Neural cell (in vitro differentiated cells): ENCODE measurements around the gene PRUNE2.

Source experiments
- CTCF ChIP-seq: fragments of 450-650 bp; IDR thresholded peaks from 2 replicates; pipeline ENCODE4 v1.5.1; 2014; ENCODE audit warnings: antibody characterized with exemption, mild to moderate bottlenecking, moderate library complexity; ENCODE audit not compliant: poor library complexity, severe bottlenecking
- EP300 ChIP-seq: fragments of 450-650 bp; conservative IDR thresholded peaks from 2 replicates; pipeline ENCODE4 v1.6.1; 2014; ENCODE audit warnings: antibody characterized with exemption, mild to moderate bottlenecking, moderate library complexity; ENCODE audit not compliant: poor library complexity, severe bottlenecking
- EZH2 ChIP-seq: fragments of 200-600, 300-800 bp; shearing (Covaris generic), sonication (generic); IDR thresholded peaks from 2 replicates; pipeline ENCODE4 v1.6.1; 2014; ENCODE audit warnings: antibody characterized with exemption, low read length, borderline replicate concordance, mild to moderate bottlenecking; ENCODE audit not compliant: insufficient read depth, poor library complexity, severe bottlenecking
- MXI1 ChIP-seq: fragments of 450-650 bp; conservative IDR thresholded peaks from 2 replicates; pipeline ENCODE4 v1.6.1; 2014; ENCODE audit warnings: antibody characterized with exemption, mild to moderate bottlenecking; ENCODE audit not compliant: poor library complexity, severe bottlenecking
- POLR2AphosphoS5 ChIP-seq: IDR thresholded peaks from 2 replicates; pipeline ENCODE4 v1.6.1; 2012
- RAD21 ChIP-seq: fragments of 450-650 bp; conservative IDR thresholded peaks from 2 replicates; pipeline ENCODE4 v1.6.1; 2014; ENCODE audit warnings: antibody characterized with exemption, mild to moderate bottlenecking, moderate library complexity
- REST ChIP-seq: IDR thresholded peaks from 2 replicates; pipeline ENCODE4 v1.6.1; 2012; ENCODE audit warnings: borderline replicate concordance
- SMC3 ChIP-seq: fragments of 450-650 bp; conservative IDR thresholded peaks from 2 replicates; pipeline ENCODE4 v1.6.1; 2014; ENCODE audit warnings: antibody characterized with exemption, mild to moderate bottlenecking, moderate library complexity; ENCODE audit not compliant: poor library complexity
- TAF1 ChIP-seq: IDR thresholded peaks from 2 replicates; pipeline ENCODE4 v1.6.1; 2012; ENCODE audit warnings: low read depth

DNA sequence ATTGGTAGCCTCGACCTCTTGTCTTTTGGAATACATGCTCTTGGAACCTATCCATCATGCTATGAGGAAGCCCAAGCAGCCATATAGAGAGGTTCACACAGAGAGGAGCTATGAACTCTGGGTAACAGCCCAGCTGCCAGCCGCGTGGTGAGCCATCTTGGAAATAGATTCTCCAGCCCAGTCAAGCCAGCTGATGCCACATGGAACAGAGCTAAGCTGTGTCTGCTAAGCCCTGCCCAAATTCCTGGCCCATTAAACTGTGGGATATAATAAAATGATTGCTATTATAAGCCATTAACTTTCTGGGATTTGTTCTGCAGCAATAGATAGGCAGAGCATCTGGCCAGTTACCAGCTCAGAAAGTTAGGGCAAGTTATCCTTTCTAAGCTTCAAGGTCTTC lies 4.9 kb upstream of the PRUNE2 start:
- TF ChIP-seq CTCF: no peak
- TF ChIP-seq EZH2: no peak
- TF ChIP-seq EP300: no peak
- no peak for TF ChIP-seq MXI1
- no peak for TF ChIP-seq POLR2AphosphoS5
- TF ChIP-seq TAF1: no peak
- TF ChIP-seq REST: no peak
- no peak for TF ChIP-seq RAD21
- no peak for TF ChIP-seq SMC3
